Measurements from ENCODE around the gene HBB.

Gene HBB

GRCh38 chr11:5247472-5248192 is 20.8 kb upstream of the HBB start:
- no peak for DNase-seq (ENCODE audit: low read depth in 2 of 2)

- no peak for DNase-seq (ENCODE audit: low read depth in 2 of 2)
Measured at GRCh38 chr11:5246772-5247471, 20.1 kb upstream of the HBB start.

GRCh38 chr11:5245155-5245554 is 18.3 kb upstream of the HBB start:
- no peak for DNase-seq (ENCODE audit: low read depth in 2 of 2)

- no peak for DNase-seq (ENCODE audit: low read depth in 2 of 2)
Measured at GRCh38 chr11:5243816-5244180, 16.9 kb upstream of the HBB start.

GRCh38 chr11:5242933-5243815 is 16.3 kb upstream of the HBB start:
- DNase-seq (ENCODE audit: low read depth in 2 of 2): no peak

- no peak for DNase-seq (ENCODE audit: low read depth in 2 of 2)
Measured at GRCh38 chr11:5242208-5242607, 15.3 kb upstream of the HBB start.

GRCh38 chr11:5241458-5241857 is 14.6 kb upstream of the HBB start:
- DNase-seq (ENCODE audit: low read depth in 2 of 2): no peak

GRCh38 chr11:5240458-5240857 is 13.6 kb upstream of the HBB start:
- DNase-seq (ENCODE audit: low read depth in 2 of 2): no peak

- DNase-seq (ENCODE audit: low read depth in 2 of 2): no peak
Measured at GRCh38 chr11:5240056-5240455, 13.2 kb upstream of the HBB start.

GRCh38 chr11:5239046-5239445 is 12.2 kb upstream of the HBB start:
- no peak for DNase-seq (ENCODE audit: low read depth in 2 of 2)

- no peak for DNase-seq (ENCODE audit: low read depth in 2 of 2)
Measured at GRCh38 chr11:5238486-5238885, 11.6 kb upstream of the HBB start.

- no peak for DNase-seq (ENCODE audit: low read depth in 2 of 2)
Measured at GRCh38 chr11:5237420-5237819, 10.5 kb upstream of the HBB start.

- DNase-seq (ENCODE audit: low read depth in 2 of 2): no peak
Measured at GRCh38 chr11:5235364-5236095, 8.7 kb upstream of the HBB start.

GRCh38 chr11:5234381-5234834 is 7.5 kb upstream of the HBB start, which contains the start of gene HBD:
Gene HBD (minus strand): TSS chr11:5234483. CDS start chr11:5234433, 50 bp downstream.
- DNase-seq (ENCODE audit: low read depth in 2 of 2): no peak

- DNase-seq (ENCODE audit: low read depth in 2 of 2): no peak
Measured at GRCh38 chr11:5233307-5233706, 6.4 kb upstream of the HBB start.

- DNase-seq (ENCODE audit: low read depth in 2 of 2): no peak
Measured at GRCh38 chr11:5232821-5233220, 6.0 kb upstream of the HBB start.

GRCh38 chr11:5232176-5232575 is 5.3 kb upstream of the HBB start:
- no peak for DNase-seq (ENCODE audit: low read depth in 2 of 2)

- no peak for DNase-seq (ENCODE audit: low read depth in 2 of 2)
Measured at GRCh38 chr11:5231111-5231510, 4.2 kb upstream of the HBB start.

- DNase-seq (ENCODE audit: low read depth in 2 of 2): no peak
Measured at GRCh38 chr11:5230266-5230665, 3.4 kb upstream of the HBB start.

GRCh38 chr11:5229796-5230195 is 2.9 kb upstream of the HBB start:
- no peak for DNase-seq (ENCODE audit: low read depth in 2 of 2)

GRCh38 chr11:5229356-5229755 is 2.5 kb upstream of the HBB start:
- DNase-seq (ENCODE audit: low read depth in 2 of 2): no peak

GRCh38 chr11:5228124-5228523 is 1.3 kb upstream of the HBB start:
- DNase-seq (ENCODE audit: low read depth in 2 of 2): no peak
